GM12878 (cell line): Measurements from ENCODE around the gene PPP1R7. TPM values are rescaled to one million over a fixed set of nuclear protein-coding genes. Genes with fewer than 3 reads are reported as not detected.

Source experiments
- ASH2L ChIP-seq: fragments of 300-600, 200-600 bp; sonication (generic); IDR thresholded peaks from 2 replicates; pipeline ENCODE4 v1.6.1; 2017; ENCODE audit warnings: low read depth, mild to moderate bottlenecking, borderline replicate concordance
- BACH1 ChIP-seq: fragments of 450-650 bp; IDR thresholded peaks from 2 replicates; pipeline ENCODE4 v1.6.1; 2017; ENCODE audit warnings: mild to moderate bottlenecking, borderline replicate concordance
- BHLHE40 ChIP-seq, 2 experiments: fragments of 450-650 bp in 1 of 2; IDR thresholded peaks; 2 replicates each; pipeline ENCODE4 v1.6.1; 2011 to 2017; ENCODE audit warnings: low read depth in 2 of 2, borderline replicate concordance in 1 of 2, improper control_type of control experiment in 1 of 2, low read length in 1 of 2, mild to moderate bottlenecking in 1 of 2
- CHD2 ChIP-seq: IDR thresholded peaks from 2 replicates; pipeline ENCODE4 v1.6.1; 2011; ENCODE audit warnings: low read depth, low read length, improper control_type of control experiment, borderline replicate concordance
- CREM ChIP-seq: IDR thresholded peaks from 2 replicates; pipeline ENCODE4 v1.6.1; 2014; ENCODE audit warnings: antibody characterized with exemption, low read depth
- EGR1 ChIP-seq, 2 experiments: IDR thresholded peaks; 1 replicate in 1 of 2; 2 replicates in 1 of 2; pipeline ENCODE4 v1.6.1; 2011 to 2012; ENCODE audit warnings: low read depth in 2 of 2, low read length in 2 of 2, borderline replicate concordance in 1 of 2, mild to moderate bottlenecking in 1 of 2, moderate library complexity in 1 of 2
- ETV6 ChIP-seq, 2 experiments: fragments of 450-650 bp in 1 of 2; IDR thresholded peaks in 1 of 2; conservative IDR thresholded peaks in 1 of 2; 2 replicates each; pipeline ENCODE4 v1.6.1; 2014; ENCODE audit warnings: antibody characterized with exemption in 1 of 2, borderline replicate concordance in 1 of 2, low read depth in 1 of 2, mild to moderate bottlenecking in 1 of 2, moderate library complexity in 1 of 2
- GATAD2B ChIP-seq: fragments of 450-650 bp; conservative IDR thresholded peaks from 2 replicates; pipeline ENCODE4 v1.6.1; 2017; ENCODE audit warnings: low read depth, mild to moderate bottlenecking, moderate library complexity
- HDGF ChIP-seq: fragments of 450-650 bp; IDR thresholded peaks from 2 replicates; pipeline ENCODE4 v1.6.1; 2016; ENCODE audit warnings: antibody characterized with exemption
- IKZF1 ChIP-seq: fragments of 450-650 bp; conservative IDR thresholded peaks from 2 replicates; pipeline ENCODE4 v1.6.1; 2017; ENCODE audit warnings: antibody characterized with exemption, mild to moderate bottlenecking
- MEF2A ChIP-seq: IDR thresholded peaks from 2 replicates; pipeline ENCODE4 v1.6.1; 2011; ENCODE audit warnings: low read depth, mild to moderate bottlenecking, low read length, moderate library complexity; ENCODE audit not compliant: insufficient read depth
- NRF1 ChIP-seq: conservative IDR thresholded peaks from 2 replicates; pipeline ENCODE4 v1.6.1; 2011; ENCODE audit warnings: mild to moderate bottlenecking, low read depth, low read length, improper control_type of control experiment
- POLR2A ChIP-seq: IDR thresholded peaks from 2 replicates; pipeline ENCODE4 v1.6.1; 2011; ENCODE audit warnings: low read depth, mild to moderate bottlenecking, low read length
- POLR2AphosphoS2 ChIP-seq: IDR thresholded peaks from 2 replicates; pipeline ENCODE4 v1.6.1; 2011; ENCODE audit warnings: low read depth, mild to moderate bottlenecking, low read length, improper control_type of control experiment, moderate library complexity
- POLR2AphosphoS5 ChIP-seq: IDR thresholded peaks from 2 replicates; pipeline ENCODE4 v1.6.1; 2011; ENCODE audit warnings: mild to moderate bottlenecking, low read length, inconsistent platforms
- SIX5 ChIP-seq: IDR thresholded peaks from 2 replicates; pipeline ENCODE4 v1.6.1; 2011; ENCODE audit warnings: mild to moderate bottlenecking, low read depth, low read length, moderate library complexity; ENCODE audit not compliant: severe bottlenecking
- SP1 ChIP-seq: IDR thresholded peaks from one replicate; pipeline ENCODE4 v1.6.1; 2011; ENCODE audit warnings: low read depth, low read length
- SPI1 ChIP-seq: IDR thresholded peaks from 2 replicates; pipeline ENCODE4 v1.6.1; 2011; ENCODE audit warnings: low read depth, mild to moderate bottlenecking, low read length, moderate library complexity, borderline replicate concordance; ENCODE audit not compliant: insufficient read depth
- ZBED1 ChIP-seq: IDR thresholded peaks from 2 replicates; pipeline ENCODE4 v1.6.1; 2016; ENCODE audit warnings: borderline replicate concordance
- ZNF274 ChIP-seq: IDR thresholded peaks from one replicate; pipeline ENCODE4 v1.8.0; 2011; ENCODE audit not compliant: insufficient read length, insufficient read depth
- ZNF687 ChIP-seq: fragments of 450-650 bp; IDR thresholded peaks from 2 replicates; pipeline ENCODE4 v1.6.1; 2017; ENCODE audit warnings: mild to moderate bottlenecking, moderate library complexity
- polyA plus RNA-seq, 11 experiments: library from polyadenylated mRNA; depleted of rRNA in 4 of 11; unstranded in 6 of 11; stranded (reverse) in 5 of 11; fragments of >200 nt; fragmentation: Nextera tagmentation in 4 of 11; fragmentation: Illumina TruSeq in 1 of 11; extraction: Ambion mirVana in 4 of 11; extraction: Trizol in 1 of 11; gene quantifications; 1 replicate in 1 of 11; 2 replicates in 10 of 11; pipeline versions ENCODE4 v1.2.1 to v1.2.3, GENCODE V29; 2011 to 2016; ENCODE audit warnings: inconsistent platforms in 2 of 11, missing spikeins in 2 of 11, low read depth in 1 of 11
- total RNA-seq, 4 experiments: library from RNA; depleted of rRNA in 3 of 4; stranded (reverse); fragments of >200 nt in 3 of 4; fragmentation: Illumina TruSeq in 1 of 4; extraction: Trizol in 1 of 4; gene quantifications; 2 replicates each; pipeline versions ENCODE4 v1.2.1 to v1.2.3, GENCODE V29; 2013 to 2021
- TF ChIP-seq, protein P1 (sequence below): fragments of 450-650 bp; IDR thresholded peaks from 2 replicates; pipeline ENCODE4 v1.6.1; 2017; ENCODE audit warnings: low read depth, mild to moderate bottlenecking, moderate library complexity
- TF ChIP-seq, protein P2 (sequence below): IDR thresholded peaks from 2 replicates; pipeline ENCODE4 v1.6.1; 2012; ENCODE audit warnings: low read depth, low read length, improper control_type of control experiment

PPP1R7 gene
- total and polyA plus RNA-seq, 10 of the 15 experiments (the other 5 are each of a cell fraction or from before 2014, with no cell fraction given): 78.5 to 174 (median 93.7) TPM

DNA sequence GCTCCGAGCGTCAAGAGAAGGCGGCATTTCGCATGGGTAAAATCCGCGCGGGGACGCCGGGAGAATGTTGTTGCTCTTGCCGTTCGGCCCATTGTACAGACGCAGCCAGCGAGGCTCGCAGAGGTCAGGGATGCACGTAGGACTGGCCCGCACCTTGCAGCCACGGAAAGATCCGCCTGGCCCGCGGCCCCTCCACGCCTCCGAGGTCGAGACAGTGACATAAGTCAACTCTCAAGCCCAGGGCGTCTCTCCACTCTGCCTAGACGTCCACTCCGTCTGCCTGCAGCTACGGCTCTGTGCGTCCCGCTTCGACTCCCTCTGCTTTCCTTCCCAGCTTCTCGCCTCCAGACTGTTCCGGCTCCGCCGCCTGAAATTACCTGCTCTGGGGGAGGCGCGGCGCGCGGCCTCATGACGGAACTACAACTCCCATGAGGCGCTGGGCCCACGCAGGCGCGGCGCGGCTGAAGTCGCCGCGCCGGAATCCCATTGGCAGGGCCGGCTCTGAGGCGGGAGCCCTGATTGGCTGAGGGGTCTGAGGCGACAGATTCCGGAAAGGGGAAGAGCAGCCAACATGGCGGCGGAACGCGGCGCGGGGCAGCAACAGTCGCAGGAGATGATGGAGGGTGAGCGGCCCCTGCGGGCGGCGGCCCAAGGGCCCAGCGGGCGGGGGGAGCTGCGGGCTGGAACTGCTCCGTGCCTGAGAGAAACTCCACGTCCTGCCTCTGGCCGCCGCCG, at the start of gene PPP1R7 (continued):
- TF ChIP-seq, protein P1, sequence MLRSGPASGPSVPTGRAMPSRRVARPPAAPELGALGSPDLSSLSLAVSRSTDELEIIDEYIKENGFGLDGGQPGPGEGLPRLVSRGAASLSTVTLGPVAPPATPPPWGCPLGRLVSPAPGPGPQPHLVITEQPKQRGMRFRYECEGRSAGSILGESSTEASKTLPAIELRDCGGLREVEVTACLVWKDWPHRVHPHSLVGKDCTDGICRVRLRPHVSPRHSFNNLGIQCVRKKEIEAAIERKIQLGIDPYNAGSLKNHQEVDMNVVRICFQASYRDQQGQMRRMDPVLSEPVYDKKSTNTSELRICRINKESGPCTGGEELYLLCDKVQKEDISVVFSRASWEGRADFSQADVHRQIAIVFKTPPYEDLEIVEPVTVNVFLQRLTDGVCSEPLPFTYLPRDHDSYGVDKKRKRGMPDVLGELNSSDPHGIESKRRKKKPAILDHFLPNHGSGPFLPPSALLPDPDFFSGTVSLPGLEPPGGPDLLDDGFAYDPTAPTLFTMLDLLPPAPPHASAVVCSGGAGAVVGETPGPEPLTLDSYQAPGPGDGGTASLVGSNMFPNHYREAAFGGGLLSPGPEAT: peak; percentile 63
- 0 out of 2 replicates have a peak, but pooled peaks have one; percentile 30 for TF ChIP-seq HDGF
- TF ChIP-seq CHD2: peak; percentile 73; the same call in 1 of the 2 replicates
- TF ChIP-seq SP1: peak; percentile 89
- TF ChIP-seq POLR2AphosphoS2: peak; percentile 58; the same call in 1 of the 2 replicates
- no peak for TF ChIP-seq MEF2A
- peak; percentile 91 for TF ChIP-seq POLR2A
- TF ChIP-seq ASH2L: no peak
- TF ChIP-seq, protein P2, sequence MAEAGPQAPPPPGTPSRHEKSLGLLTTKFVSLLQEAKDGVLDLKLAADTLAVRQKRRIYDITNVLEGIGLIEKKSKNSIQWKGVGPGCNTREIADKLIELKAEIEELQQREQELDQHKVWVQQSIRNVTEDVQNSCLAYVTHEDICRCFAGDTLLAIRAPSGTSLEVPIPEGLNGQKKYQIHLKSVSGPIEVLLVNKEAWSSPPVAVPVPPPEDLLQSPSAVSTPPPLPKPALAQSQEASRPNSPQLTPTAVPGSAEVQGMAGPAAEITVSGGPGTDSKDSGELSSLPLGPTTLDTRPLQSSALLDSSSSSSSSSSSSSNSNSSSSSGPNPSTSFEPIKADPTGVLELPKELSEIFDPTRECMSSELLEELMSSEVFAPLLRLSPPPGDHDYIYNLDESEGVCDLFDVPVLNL: peak; percentile 73
- TF ChIP-seq ZBED1: no peak
- TF ChIP-seq SIX5: peak; percentile 95
- peak; percentile 95 for TF ChIP-seq IKZF1
- TF ChIP-seq ZNF687: no peak
- no peak for TF ChIP-seq ZNF274
- peak; percentile 78 for TF ChIP-seq NRF1
- TF ChIP-seq POLR2AphosphoS5: peak; percentile 72; the same call in 1 of the 2 replicates
- TF ChIP-seq CREM: peak; percentile 69; the same call in 1 of the 2 replicates
- TF ChIP-seq BACH1: peak; percentile 75
- peak in 1 of 2 experiments; percentile 20; a peak in 1 of 4 replicates for TF ChIP-seq BHLHE40 (IDR thresholded peaks at IDR 0.05; ENCODE audit: borderline replicate concordance in 1 of 2, low read depth in 2 of 2, low read length in 1 of 2)
- peak; percentile 81 for TF ChIP-seq SPI1
- TF ChIP-seq EGR1 (IDR thresholded peaks at IDR 0.05; ENCODE audit: borderline replicate concordance in 1 of 2, low read depth in 2 of 2, low read length in 2 of 2): 0 out of 3 replicates have a peak, but pooled peaks of 1 of the 2 experiments have one; percentile 11
- TF ChIP-seq GATAD2B: peak; percentile 77; the same call in 1 of the 2 replicates
- no peak for TF ChIP-seq ETV6 (conservative IDR thresholded peaks at IDR 0.05 in 1 of 2, IDR thresholded peaks at IDR 0.05 in 1 of 2; ENCODE audit: borderline replicate concordance in 1 of 2, low read depth in 1 of 2)
